ENCODE measurements around the gene NXPE3.

Gene NXPE3

DNA sequence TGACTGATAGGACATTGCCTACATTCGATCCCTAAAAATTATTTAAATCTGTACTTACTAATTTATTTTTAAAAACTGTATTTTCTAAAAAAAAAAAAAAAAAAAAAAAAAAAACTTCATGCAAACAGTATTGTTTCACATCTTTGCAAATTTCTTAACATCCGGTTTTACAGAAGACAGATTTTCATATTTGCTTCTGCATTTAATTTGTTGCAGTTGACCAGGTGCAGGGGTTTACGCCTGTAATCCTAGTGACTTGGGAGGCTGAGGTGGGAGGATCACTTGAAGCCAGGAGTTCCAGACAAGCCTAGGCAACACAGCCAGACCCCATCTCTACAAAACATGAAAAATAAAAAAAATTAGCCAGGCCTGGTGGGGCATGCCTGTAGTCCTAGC lies 63.9 kb downstream of the NXPE3 start:
- Mint-ChIP-seq H3K27ac (no peak overlapping the region), H3K36me3 (ENCODE audit: low read depth) (peaks cover 5% of the 10 kb centered on the region), H3K4me1 (no peaks in the 10 kb centered on the region), H3K27me3 (ENCODE audit: low read depth) (no peaks in the 10 kb centered on the region), H3K4me3 (no peak overlapping the region), H3K9me3 (peaks cover 6% of the 10 kb centered on the region)
- TF ChIP-seq, protein P1, sequence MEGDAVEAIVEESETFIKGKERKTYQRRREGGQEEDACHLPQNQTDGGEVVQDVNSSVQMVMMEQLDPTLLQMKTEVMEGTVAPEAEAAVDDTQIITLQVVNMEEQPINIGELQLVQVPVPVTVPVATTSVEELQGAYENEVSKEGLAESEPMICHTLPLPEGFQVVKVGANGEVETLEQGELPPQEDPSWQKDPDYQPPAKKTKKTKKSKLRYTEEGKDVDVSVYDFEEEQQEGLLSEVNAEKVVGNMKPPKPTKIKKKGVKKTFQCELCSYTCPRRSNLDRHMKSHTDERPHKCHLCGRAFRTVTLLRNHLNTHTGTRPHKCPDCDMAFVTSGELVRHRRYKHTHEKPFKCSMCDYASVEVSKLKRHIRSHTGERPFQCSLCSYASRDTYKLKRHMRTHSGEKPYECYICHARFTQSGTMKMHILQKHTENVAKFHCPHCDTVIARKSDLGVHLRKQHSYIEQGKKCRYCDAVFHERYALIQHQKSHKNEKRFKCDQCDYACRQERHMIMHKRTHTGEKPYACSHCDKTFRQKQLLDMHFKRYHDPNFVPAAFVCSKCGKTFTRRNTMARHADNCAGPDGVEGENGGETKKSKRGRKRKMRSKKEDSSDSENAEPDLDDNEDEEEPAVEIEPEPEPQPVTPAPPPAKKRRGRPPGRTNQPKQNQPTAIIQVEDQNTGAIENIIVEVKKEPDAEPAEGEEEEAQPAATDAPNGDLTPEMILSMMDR (IDR thresholded peaks at IDR 0.05; ENCODE audit: unreplicated experiment in 3 of 3) = no peak

DNA sequence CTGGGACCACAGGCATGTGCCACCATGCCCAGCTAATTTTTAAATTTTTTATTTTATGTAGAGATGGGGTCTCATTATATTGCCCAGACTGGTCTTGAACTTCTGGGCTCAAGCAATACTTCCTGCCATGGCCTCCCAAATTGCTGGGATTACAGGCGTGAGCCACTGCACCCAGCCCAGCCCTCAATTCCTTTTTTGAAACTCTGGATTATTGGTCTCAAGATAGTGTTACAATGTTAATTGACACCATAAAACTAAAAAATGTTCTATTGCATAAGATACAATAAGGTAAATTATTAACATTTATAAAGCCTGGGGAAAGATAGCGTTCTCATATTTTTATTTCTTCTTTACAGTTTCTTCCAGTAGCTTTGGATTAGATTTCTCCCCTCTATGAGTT lies 66.4 kb downstream of the NXPE3 start:
- H3K27ac Mint-ChIP-seq = no peak overlapping the region
- H3K4me3 Mint-ChIP-seq = no peak overlapping the region
- peaks cover 5% of the 10 kb centered on the region for H3K36me3 Mint-ChIP-seq (ENCODE audit: low read depth)
- no peaks in the 10 kb centered on the region for H3K27me3 Mint-ChIP-seq (ENCODE audit: low read depth)
- TF ChIP-seq, protein P1 (IDR thresholded peaks at IDR 0.05; ENCODE audit: unreplicated experiment in 3 of 3) = no peak
- peaks cover 6% of the 10 kb centered on the region for H3K9me3 Mint-ChIP-seq
- H3K4me1 Mint-ChIP-seq = peaks cover 6% of the 10 kb centered on the region

DNA sequence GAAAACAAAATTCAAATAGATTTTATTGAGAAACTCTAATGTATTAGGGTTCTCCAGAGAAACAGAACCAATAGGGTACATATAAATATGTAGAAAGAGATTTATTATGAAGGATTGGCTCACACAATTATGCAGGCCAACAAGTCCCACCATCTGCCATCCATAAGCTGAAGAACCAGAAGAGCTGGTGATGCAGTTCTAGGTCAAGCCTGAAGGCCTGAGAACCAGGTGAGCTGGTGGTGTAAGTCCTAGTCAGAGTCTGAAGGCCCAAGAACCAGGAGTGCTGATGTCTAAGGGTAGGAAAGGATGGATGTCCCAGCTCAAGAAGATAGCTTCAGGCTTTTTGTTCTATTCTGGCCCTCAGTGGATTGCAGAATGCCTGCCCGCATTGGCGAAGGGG lies 67.7 kb downstream of the NXPE3 start:
- Mint-ChIP-seq H3K4me1 (peaks cover 18% of the 10 kb centered on the region), H3K4me3 (no peak overlapping the region), H3K27me3 (ENCODE audit: low read depth) (no peaks in the 10 kb centered on the region), H3K9me3 (peaks cover 6% of the 10 kb centered on the region), H3K27ac (no peak overlapping the region), H3K36me3 (ENCODE audit: low read depth) (peaks cover 11% of the 10 kb centered on the region)
- TF ChIP-seq, protein P1 (IDR thresholded peaks at IDR 0.05; ENCODE audit: unreplicated experiment in 3 of 3) = no peak

DNA sequence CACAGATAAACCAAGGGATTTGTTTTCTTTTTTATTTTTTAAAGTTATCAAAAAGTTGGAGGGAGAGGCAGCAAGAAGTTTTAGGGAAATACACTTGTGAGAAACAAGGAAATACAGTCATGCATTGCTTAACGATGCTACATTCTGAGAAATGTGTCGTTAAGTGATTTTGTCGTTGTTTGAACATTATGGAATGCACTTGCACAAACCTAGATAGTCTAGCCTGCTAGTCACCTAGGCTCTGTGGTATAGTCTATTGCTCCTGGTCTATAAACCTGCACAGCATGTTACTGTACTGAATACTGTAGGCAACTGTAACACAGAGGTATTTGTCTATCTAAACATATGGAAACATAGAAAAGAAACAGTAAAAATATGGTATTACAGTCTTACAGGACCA lies 68.3 kb downstream of the NXPE3 start:
- Mint-ChIP-seq H3K27me3 (ENCODE audit: low read depth) (no peaks in the 10 kb centered on the region), H3K27ac (peak overlapping the region in 2 of 3 experiments; percentile 62 to 83), H3K36me3 (ENCODE audit: low read depth) (peaks cover 13% of the 10 kb centered on the region), H3K9me3 (peaks cover 2% of the 10 kb centered on the region), H3K4me1 (peaks cover 18% of the 10 kb centered on the region), H3K4me3 (peak overlapping the region; percentile 52 to 73 (median 69))
- TF ChIP-seq, protein P1 (IDR thresholded peaks at IDR 0.05; ENCODE audit: unreplicated experiment in 3 of 3) = no peak

DNA sequence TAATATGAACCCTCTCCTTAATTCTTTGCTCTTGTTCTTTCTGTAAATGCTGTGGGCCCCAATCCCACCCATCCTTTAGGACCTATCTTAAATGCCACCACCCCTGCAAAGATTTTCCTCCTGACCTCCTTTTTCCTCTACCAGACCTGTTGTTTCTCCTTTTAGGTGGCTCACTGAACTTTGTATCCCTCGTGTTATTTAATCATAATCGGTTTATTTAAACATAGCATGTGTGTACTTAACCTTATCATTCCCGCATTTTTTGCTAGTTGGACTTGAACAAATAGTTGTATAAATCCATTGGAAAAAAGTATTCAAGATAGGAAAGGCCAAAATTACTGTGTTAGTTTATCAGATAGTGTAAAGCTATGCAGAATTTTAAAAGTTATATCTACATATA lies 69.3 kb downstream of the NXPE3 start:
- H3K36me3 Mint-ChIP-seq (ENCODE audit: low read depth) = peaks cover 23% of the 10 kb centered on the region
- TF ChIP-seq, protein P1 (IDR thresholded peaks at IDR 0.05; ENCODE audit: unreplicated experiment in 3 of 3) = no peak
- no peaks in the 10 kb centered on the region for H3K27me3 Mint-ChIP-seq (ENCODE audit: low read depth)
- no peaks in the 10 kb centered on the region for H3K9me3 Mint-ChIP-seq
- peaks cover 18% of the 10 kb centered on the region for H3K4me1 Mint-ChIP-seq
- H3K4me3 Mint-ChIP-seq = peak overlapping the region; percentile 89 to 91 (median 90)
- H3K27ac Mint-ChIP-seq = peak overlapping the region; percentile 62 to 92 (median 92)

Measured in nephron (organoid).